HG02884 (cell line): ENCODE results near the gene COQ9.
A peak's percentile ranks its signal among the peaks of the same experiment; 100 is the strongest.
"Not testable (repeated sequence)": the region's sequence is repeated elsewhere in the genome, so short reads cannot be mapped to it uniquely, and the experiment has no call there.

Experiments used
- ATAC-seq: cut with Tn5 transposase; IDR thresholded peaks from one replicate; pipeline ENCODE4 v1.9.1; 2021; ENCODE audit warnings: mild to moderate bottlenecking, moderate library complexity; ENCODE audit not compliant: unreplicated experiment

COQ9 gene, protein sequence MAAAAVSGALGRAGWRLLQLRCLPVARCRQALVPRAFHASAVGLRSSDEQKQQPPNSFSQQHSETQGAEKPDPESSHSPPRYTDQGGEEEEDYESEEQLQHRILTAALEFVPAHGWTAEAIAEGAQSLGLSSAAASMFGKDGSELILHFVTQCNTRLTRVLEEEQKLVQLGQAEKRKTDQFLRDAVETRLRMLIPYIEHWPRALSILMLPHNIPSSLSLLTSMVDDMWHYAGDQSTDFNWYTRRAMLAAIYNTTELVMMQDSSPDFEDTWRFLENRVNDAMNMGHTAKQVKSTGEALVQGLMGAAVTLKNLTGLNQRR

DNA sequence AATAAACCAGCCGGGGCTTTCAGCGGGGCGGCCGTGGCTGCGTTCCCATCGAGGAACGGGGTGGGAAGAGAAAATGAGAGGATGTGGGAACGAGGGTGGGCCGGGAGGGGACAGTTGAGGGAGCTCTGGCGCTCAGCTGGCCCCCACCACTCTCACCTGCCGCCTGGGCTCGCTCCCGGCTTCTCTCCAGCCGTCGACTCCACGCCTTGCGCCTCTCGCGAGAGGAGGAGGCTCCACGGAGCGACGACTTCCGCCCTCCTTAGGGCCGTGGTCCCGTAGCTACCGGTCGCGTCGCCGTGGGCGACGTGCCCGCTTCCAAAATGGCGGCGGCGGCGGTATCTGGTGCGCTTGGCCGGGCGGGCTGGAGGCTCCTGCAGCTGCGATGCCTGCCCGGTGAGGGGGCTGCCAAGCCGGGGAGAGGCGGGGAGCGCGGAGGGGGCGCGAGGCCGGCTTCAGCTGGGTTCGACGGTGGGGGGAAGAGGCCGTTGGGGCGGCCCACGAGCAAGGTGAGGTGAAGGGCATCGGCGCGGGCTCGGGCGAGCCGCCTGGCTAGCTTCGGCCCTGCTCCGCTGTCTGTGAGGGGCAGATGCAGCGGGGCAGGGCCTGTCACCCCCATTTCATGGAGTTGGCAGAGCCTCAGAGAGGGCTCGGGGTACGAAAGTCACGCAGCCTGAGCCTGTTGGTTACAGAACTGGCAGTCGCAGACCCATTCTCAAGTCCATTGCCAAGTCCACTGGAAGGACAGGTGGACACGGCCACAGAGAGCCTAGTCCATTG, at the start of gene COQ9, which contains the start of gene CIAPIN1:
Gene COQ9 (plus strand): TSS at position 294 of the 777 bp plus-strand sequence. CDS start 27 bp downstream, at position 321.
Gene CIAPIN1 (minus strand): TSS at position 200 of the 777 bp plus-strand sequence. CDS start 6,457 bp downstream, outside the sequence.
- peak; percentile 95 for ATAC-seq

DNA sequence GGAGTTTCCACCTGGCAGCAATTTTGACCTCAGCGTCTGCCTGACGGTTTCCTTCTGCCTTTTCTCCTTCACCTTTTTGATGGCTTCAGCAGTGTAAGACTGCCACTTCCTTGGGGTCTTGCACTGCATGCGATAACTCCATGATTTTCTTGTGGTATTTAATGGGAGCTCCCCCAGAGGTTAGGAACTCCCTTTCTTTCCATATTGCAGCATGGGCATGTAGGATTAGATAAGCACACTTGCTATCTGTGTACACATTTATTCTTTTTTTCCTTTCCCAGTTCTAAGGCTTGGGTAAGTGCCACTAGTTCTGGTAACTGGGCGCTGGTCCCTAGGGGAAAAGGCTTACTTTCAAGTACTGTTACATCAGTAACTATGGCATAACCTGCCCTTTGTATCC, 49.8 kb upstream of the COQ9 start:
- ATAC-seq: not testable (repeated sequence)

DNA sequence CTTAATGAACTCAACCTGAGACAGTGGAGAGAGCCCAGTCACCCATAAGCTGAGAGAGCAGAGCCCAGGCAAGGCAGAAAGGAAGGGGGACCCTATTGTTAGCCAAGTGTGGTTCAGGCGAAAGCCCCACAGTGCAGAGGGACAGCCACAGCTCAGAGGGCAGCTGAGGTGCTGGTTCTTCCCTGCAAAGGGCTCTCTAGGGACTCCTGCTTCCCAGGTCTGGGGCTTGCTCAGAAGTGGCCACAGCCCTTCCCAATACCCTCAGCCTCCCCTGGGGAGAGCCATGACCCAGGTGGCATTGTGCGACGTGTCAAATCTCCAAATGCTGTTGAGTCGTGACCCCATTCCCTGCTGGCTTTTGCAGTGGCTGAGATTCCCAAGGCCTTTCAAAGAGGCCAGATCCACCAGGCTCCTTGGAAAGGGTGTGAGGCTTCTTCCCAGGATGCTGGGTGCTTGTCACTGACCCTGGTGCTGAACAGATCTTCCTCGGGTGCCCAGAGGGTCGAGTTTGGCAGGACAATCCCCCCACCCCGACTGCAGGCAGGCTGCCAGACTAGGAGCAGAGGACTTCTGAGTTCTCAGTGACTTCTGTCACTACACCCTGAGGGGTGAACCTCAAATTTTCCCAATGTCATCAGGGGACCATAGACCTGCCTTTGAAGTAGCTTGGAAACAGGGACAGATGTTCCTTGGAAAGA, 45.2 kb upstream of the COQ9 start:
- ATAC-seq: no peak

DNA sequence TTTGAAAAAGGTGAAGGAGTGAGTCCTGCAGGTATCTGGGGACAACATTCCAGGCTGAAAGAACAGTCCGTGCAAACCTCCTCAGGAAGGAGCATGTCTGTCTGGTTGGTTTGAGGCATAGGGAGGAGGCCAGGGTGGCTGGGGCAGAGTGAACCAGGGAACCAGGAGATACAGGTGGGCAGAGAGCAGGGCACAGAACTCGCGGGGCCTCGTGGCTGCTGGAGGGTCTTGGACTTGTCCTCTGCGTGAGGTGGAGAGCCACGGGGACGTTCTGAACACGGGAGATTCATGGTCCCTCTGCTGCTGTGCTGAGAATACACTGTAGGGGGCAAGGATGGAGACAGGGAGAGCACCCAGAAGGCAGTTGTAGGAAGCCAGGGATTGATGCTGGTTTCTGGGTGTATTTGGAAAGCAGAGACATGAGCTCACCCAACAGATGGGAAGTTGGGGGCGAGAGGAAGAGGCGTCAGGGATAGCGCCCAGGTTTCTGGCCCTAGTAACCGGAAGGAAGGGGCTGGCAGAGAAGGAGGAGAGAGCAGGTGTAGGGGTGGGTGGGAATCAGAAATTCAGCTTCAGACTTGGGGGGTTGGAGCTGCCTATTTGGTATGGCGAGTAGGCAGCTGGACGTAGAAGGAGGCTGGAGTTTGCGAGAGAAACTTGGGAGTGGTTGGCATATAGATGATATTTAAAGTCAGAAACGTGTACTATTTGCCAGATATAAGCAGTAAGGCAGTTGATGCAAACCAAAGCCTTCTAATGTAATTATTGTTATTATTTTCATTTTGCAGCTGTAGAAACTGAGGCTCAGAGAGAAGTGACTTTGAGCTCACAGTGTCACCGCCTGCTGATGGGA, 43.1 kb upstream of the COQ9 start, which contains the start of gene CCL17:
Gene CCL17 (plus strand): TSS at position 803 of the 853 bp plus-strand sequence. CDS start 9,166 bp downstream, outside the sequence.
- no peak for ATAC-seq

DNA sequence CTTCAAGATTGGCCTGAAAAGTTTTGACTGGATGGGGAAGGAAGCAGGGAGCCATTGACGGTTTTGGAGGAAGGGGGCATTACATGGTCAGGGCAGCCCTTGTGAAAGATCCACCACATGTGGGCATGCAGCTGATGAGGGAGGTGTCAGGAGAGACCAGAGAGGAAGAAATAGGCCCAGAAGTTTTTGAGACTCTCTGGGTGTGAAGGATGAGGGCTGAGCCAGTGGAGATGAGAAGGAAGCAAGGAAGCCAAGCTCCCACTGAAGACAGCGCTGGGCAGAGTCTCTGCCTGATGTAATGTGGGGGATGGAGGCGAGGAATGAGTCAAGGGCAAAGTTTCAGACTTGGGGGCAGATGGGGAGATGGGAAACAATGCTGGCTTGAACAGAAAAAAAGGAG, 42.2 kb upstream of the COQ9 start:
- no peak for ATAC-seq

DNA sequence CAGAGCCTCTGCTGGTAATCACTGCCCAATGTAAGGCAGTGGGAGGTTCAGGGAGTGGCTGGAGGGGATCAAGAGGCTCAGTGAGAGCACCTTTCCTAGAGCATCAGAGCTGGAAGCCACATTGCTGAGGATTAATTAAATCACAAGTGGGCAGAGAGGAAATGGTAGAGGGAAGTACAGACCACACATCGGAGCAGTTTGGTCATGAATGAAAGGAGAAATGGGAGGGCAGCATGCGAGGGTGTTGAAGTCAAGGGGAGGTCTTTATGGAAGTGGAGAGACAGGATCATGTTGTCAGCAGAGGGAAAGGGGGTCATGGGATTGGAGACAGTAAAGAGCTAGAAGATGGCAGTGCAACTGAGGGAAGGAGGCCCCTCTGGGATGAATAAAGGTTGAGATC, 40.4 kb upstream of the COQ9 start:
- ATAC-seq: no peak

DNA sequence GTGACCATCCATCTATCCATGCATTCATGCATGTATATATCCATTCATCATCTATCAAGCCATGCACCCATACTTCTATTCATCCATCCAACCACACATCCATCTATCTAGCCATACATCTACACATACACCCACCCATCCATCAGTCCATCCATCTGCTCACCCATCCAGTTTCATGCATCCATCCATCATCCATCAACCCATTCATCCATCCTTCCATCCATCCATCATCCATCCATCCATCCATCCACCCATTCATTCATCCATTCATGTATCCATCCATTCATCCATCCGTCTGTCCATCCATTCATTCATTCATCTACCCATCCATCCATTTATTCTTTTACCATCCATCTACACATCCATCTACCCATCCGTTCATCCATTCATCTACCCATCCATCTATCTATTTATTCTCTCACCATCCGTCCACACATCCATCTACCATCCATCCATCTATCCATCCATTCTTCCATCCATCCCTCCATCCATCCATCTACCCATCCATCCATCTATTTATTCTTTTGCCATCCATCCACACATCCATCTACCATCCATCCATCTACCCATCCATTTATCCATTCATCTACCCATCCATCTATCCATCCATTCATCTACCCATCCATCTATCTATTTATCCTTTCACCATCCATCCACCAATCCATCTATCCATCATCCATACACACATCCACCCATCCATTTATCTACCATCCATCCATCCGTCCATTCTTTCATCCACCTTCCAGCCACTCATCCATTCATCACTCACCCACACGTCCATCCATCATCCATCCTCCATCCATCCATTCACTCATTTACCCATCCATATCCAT, 39.5 kb upstream of the COQ9 start:
- ATAC-seq: no peak

DNA sequence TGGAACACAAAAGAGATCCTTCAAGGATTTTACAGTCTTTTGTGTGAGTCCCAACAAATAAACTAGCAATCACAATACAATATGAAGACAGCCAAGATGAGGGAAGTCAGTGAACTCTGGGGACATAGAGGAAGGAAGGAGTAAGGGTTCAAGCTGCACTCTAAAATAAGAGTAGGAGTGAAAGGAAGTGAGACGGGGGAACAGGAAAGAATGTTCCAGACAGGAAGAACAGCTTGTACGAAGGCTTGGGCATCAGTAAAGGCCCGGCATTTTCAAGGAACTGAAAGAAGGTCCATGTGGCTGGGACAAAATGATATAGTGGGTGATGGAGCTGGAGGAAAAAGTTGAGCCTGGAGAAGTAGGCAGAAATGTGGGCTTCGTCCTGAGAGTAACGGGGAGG, 38.2 kb upstream of the COQ9 start:
- no peak for ATAC-seq

DNA sequence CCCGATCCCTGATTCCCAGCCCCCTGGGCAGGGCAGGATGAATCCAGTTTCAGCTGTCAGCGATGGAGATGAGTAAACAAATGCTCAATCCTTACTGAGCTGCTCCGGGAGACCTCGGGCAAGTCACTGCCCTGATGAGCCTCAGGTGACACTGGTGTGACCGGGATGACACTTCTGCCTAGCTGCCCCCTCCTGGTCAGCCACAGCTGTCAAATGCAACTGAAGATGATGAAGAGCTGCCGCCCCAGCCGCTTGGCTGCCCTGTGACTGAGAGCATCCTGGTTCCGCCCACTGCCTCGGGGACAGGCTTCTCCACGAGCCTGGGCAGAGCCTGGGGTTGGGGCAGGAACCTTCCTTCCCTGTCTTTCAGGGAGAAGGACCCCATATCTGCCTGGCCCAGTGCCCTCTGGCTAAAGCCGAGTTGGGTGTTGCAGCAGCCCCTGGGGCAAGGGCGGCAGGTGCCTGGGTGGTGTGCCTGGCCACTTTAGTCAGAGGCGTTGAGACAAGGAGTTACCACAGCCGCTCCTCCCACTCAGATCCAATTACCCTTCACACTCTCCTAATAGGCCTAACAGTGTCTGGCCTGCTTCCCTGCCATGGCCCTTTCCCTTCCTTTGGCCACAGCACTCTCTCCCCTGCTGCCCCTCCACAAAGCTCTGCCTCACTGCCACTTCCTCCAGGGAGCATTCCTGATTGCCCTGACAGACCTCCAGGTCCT, 37.2 kb upstream of the COQ9 start:
- ATAC-seq: no peak

DNA sequence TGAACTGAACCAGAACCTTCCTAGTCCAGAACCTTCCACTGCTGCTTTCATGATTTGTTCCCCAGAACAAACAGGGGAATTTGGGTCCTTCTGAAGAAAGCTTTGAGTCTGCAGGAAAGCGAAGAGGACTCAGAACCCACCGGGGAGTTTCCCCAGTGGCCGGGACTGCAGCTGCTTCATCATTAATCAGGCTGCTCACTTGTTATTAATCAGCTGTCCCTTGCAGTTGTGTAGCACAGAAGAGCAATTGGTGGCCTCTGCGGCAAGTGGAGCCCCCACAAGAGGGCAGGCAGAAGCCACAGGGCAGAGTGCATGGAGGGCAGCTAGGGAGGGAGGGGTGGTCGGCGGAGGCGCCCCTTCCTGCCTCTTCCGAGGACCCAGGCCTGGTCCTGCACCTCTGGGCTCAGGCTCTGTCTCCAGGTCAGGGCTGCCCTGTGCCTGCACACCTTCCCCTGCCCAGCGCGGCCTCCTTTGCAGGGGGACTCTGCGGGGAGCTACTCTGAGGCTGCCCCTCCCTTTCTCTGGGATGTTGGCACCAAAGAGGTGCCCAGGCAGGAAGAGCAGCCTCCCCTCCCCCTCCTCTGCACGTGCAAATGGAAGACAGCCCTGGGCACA, 35.8 kb upstream of the COQ9 start:
- ATAC-seq: no peak

DNA sequence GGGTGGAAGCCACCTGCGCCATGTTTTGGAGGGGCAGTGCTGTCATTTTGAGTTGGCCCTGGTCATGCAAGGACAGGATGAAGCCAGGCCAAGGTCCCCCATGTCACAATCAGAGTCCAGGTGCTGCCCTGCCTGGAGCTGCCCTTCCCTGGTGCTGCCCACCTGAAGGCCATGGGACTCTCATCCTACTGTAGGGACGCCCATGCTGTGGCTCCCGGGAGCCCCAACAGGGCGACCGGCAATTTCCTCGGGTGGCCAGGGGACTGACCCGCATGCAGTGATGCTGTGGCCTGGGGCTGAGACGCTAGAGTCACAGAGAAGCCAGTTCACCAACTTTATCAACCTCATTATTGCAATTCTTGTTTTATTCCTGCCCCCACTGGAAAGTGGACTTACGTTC, 34.7 kb upstream of the COQ9 start:
- no peak for ATAC-seq

DNA sequence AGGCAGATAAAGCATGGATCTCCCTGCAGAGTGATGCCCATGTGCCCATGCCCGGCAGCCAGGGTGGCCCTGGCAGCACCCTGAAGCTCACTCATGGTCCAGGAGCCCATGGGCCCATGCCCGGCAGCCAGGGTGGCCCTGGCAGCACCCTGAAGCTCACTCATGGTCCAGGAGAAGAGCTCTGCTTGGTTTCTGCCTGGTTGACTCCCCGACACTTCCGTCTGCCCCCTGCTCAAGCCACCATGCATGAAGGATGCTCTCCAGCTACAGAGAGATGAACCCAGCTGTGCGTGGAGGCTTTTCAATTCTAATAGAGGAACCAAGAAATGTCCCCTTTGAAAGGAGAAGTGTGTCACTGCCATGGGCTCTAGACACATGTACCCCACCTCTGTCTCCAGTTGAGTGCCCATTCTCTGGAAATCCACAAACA, 34.0 kb upstream of the COQ9 start:
- ATAC-seq: peak; percentile 49

DNA sequence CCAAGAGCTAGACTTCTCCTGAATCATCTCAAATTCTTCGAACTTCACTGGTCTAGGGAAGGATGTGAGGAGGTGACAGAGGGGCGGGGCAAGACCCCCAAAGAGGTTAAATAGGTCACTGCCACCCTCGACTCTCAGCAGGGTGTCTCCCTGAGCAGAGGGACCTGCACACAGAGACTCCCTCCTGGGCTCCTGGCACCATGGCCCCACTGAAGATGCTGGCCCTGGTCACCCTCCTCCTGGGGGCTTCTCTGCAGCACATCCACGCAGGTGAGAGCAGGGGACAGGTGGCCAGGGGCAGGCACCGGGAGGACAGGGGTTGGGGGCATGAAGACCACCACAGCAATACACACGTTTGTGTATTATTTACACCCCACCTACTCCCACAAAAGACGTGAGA, 33.5 kb upstream of the COQ9 start:
- ATAC-seq: no peak

DNA sequence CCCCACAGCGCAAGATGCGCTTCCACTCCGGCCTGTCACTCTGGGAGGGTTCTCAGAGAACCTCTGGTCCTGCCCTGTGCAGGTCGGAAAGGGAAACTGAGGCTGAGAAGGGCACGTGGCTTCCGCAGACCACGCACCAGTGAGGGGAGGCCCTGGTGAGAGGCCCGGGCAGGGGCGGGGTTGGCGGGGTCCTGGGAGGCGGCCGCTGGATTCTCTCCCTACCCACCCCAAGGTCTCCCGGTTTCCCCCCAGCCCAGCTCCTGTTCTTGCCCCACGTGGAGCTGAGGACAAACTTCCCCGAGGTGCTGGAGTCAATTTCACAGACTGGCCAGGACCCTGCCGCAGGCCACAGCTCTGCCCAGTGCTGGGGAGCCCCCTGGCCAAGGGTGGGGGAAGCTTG, 31.2 kb upstream of the COQ9 start:
- ATAC-seq: no peak

DNA sequence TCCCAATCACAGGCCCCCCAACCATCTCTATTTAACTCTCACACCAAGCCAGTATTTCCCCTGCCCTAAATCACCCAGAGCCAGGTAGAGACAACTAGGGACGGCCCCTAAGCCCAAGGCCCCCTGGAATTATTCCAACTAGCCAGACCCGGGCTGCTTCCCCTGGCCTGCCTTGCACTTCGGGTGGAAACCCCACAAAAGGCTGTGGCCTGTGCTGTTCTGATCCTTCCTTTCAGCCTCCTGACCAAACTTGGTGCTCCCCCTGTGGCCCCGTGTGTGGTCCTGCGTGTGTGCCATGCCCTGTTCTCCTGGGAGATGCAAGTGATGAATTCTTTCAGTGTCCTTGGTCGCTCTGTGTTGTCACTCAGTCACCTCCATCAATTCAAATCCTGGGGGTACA, 27.8 kb upstream of the COQ9 start:
- no peak for ATAC-seq

DNA sequence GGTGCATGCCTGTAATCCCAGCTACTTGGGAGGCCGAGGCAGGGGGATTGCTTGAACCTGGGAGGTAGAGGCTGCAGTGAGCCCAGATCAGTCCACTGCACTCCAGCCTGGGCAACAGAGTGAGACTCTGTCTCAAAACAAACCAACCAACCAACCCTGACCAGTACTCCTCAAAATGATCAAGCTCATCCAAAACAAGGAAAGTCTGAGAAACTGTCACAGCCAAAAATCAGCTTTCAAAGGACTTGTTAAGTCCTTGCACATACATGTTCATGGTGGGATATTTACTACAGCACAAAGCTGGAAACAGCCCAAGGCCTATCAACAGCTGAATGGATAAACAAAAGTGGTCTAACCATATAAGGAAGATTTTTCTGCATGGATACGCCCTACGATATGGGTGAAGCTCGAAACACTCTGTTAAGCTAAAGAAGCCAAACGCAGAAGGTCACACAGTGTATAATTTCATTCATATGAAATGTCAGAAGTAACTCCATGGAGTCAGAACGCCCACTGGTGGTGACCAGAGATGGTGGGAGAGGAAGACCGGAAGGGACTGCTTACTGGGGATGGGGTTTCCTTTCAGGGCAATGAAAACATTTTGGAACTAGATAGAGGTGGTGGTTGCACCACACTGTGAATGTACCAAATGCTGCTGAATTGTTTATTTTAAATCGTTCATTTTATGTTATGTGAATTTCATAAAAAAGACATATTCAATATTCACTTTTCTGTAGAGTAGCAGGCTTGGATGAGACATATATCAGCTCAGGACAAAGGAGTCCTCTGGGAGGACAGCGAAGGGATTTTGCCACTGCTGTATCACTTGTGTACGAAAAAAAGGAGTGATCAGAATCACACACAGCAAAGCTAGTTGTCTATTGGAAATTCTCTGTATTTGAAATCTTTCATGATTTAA, 25.0 kb upstream of the COQ9 start:
- ATAC-seq: no peak

DNA sequence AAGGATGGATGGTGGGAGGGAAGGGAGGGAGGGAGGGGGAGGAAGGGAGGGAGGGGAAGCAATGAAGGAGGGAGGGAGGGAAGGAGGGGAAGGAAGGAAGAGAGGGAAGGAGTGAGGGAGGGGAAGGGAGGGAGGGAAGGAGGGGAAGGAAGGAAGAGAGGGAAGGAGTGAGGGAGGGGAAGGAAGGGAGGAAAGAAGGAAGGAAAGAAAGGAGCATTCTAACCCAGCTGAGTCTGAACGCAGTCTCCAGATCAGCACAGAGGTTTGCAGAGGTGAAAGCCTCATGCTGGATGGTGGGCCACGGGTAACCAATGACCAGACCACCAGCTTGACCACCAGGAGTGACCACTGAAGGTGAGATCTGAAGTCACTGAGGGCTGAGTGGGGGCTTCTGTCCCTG, 24.1 kb upstream of the COQ9 start:
- ATAC-seq: no peak

DNA sequence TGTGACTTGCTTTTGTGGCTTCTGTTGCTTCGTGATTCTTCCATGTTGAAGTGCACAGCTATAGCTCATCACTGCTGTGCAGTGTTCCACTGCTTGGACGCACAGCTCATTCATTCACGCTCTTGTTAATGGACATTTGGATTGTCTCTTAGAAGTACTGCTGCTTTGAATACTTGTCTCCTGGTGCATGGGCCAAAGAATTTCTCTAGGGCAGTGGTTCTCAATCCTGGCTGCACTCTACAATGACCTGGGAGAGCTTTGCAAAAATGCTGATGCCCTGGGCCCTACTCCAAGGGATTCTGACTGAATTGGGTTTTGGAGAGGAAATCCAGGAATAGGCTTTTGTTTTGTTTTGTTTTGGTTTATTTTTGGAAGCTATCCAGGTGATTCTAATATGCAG, 22.7 kb upstream of the COQ9 start:
- ATAC-seq: no peak
